GM06990 (cell line): ENCODE data around the gene ORMDL2.
A peak's percentile ranks its signal among the peaks of the same experiment; 100 is the strongest.

Experiments used
- DNase-seq: peaks from one replicate; pipeline ENCODE4 v3.0.0-alpha.2; 2011; ENCODE audit not compliant: insufficient read length; ENCODE audit errors: extremely low read depth
- H3K27me3 ChIP-seq: replicated peaks from 2 replicates; pipeline ENCODE4 v1.6.0; 2011; ENCODE audit warnings: low read length; ENCODE audit not compliant: control insufficient read depth, insufficient read depth
- H3K36me3 ChIP-seq: 2 replicates; pipeline ENCODE4 v1.5.1; 2011; ENCODE audit warnings: low read length; ENCODE audit not compliant: control insufficient read depth, insufficient read depth
- H3K4me3 ChIP-seq: replicated peaks from 2 replicates; pipeline ENCODE4 v1.5.1; 2011; ENCODE audit warnings: low read depth, mild to moderate bottlenecking, control low read depth, low read length
- CTCF ChIP-seq: IDR thresholded peaks from 2 replicates; pipeline ENCODE4 v1.5.1; 2011; ENCODE audit warnings: low read length, control low read depth, mild to moderate bottlenecking, inconsistent platforms; ENCODE audit not compliant: insufficient read depth, poor library complexity, severe bottlenecking

Gene ORMDL2

GRCh38 chr12:55789893-55790292 is 27.9 kb upstream of the ORMDL2 start:
- TF ChIP-seq CTCF = no peak
- H3K36me3 ChIP-seq = peaks cover 15% of the 10 kb centered on the region

DNA sequence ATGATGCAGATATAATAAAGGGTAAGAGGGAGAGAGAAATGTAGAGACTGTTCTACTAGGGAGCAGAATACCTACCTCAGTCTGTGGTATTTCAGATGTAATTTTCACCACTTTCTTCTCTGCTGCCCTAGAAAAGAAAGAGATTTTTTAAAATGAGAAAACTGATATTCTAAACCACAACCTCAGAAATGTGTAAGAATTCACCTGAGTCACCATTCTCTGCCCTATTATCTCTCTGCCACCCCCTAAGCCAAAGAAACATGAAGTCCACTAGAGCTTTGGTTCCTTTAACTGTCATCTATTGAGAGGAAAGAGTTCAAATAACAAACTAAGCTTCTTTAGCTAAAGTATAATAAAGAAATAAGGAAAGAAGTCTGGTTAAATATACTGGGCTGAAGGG is 21.9 kb upstream of the ORMDL2 start:
- no peak for DNase-seq
- Histone ChIP-seq H3K36me3 (peaks cover 8% of the 10 kb centered on the region), H3K4me3 (no peak overlapping the region), H3K27me3 (no peaks in the 10 kb centered on the region)
- no peak for TF ChIP-seq CTCF

More at GRCh38 chr12:55789893-55790292, 27.9 kb upstream of the ORMDL2 start:
- no peak overlapping the region for H3K4me3 ChIP-seq
- H3K27me3 ChIP-seq = no peaks in the 10 kb centered on the region
- no peak for DNase-seq

GRCh38 chr12:55797068-55797467 is 20.8 kb upstream of the ORMDL2 start:
- Histone ChIP-seq H3K27me3 (no peaks in the 10 kb centered on the region), H3K4me3 (no peak overlapping the region), H3K36me3 (peaks cover 10% of the 10 kb centered on the region)
- DNase-seq = no peak
- TF ChIP-seq CTCF = peak; percentile 13

- Histone ChIP-seq H3K4me3 (no peak overlapping the region), H3K36me3 (peaks cover 9% of the 10 kb centered on the region), H3K27me3 (no peaks in the 10 kb centered on the region)
- no peak for DNase-seq
- no peak for TF ChIP-seq CTCF
These were observed 20.3 kb upstream of the ORMDL2 start for GRCh38 chr12:55797550-55797949.

- no peak for TF ChIP-seq CTCF
- Histone ChIP-seq H3K36me3 (peaks cover 7% of the 10 kb centered on the region), H3K4me3 (no peak overlapping the region), H3K27me3 (no peaks in the 10 kb centered on the region)
- no peak for DNase-seq
These were observed 10.9 kb upstream of the ORMDL2 start for GRCh38 chr12:55806982-55807381.

DNA sequence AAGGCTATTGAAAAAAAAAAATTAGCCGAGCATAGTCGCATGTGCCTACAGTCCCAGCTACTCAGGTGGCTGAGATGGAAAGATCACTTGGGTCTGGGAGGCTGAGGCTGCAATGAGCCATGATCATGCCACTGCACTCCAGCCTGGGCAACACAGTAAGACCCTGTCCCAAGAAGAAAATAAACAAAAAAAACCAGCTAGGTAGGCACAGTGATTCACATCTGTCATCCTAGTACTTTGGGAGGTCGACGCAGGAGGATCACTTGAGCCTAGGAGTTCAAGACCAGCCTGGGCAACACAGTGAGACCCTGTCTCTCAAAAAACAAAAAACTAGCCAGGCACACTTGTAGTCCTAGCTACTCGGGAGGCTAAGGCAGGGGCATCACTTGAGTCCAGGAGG is 8.6 kb upstream of the ORMDL2 start:
- no peak overlapping the region for H3K4me3 ChIP-seq
- DNase-seq = no peak
- peaks cover 5% of the 10 kb centered on the region for H3K36me3 ChIP-seq
- no peaks in the 10 kb centered on the region for H3K27me3 ChIP-seq
- TF ChIP-seq CTCF = no peak
